OCI-LY7 (cell line): ENCODE measurements around the gene PTGER2.

Experiments
- EZH2phosphoT487 ChIP-seq: fragments of 200-600 bp; sonication (generic); IDR thresholded peaks from 2 replicates; pipeline ENCODE4 v1.6.1; 2018; ENCODE audit warnings: low read depth, borderline replicate concordance, mild to moderate bottlenecking, mixed run types, antibody characterized with exemption, low read length, moderate library complexity, mixed read lengths
- TF ChIP-seq, protein P1 (sequence below): fragments of 200-600 bp; sonication (generic); conservative IDR thresholded peaks from 2 replicates; pipeline ENCODE4 v1.5.1; 2014; ENCODE audit warnings: mild to moderate bottlenecking, antibody characterized with exemption, low read length, moderate library complexity, mixed read lengths

- TF ChIP-seq, protein P1, sequence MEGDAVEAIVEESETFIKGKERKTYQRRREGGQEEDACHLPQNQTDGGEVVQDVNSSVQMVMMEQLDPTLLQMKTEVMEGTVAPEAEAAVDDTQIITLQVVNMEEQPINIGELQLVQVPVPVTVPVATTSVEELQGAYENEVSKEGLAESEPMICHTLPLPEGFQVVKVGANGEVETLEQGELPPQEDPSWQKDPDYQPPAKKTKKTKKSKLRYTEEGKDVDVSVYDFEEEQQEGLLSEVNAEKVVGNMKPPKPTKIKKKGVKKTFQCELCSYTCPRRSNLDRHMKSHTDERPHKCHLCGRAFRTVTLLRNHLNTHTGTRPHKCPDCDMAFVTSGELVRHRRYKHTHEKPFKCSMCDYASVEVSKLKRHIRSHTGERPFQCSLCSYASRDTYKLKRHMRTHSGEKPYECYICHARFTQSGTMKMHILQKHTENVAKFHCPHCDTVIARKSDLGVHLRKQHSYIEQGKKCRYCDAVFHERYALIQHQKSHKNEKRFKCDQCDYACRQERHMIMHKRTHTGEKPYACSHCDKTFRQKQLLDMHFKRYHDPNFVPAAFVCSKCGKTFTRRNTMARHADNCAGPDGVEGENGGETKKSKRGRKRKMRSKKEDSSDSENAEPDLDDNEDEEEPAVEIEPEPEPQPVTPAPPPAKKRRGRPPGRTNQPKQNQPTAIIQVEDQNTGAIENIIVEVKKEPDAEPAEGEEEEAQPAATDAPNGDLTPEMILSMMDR = no peak
- TF ChIP-seq EZH2phosphoT487 = no peak
Measured at GRCh38 chr14:52325630-52326029, 11.5 kb downstream of the PTGER2 start.
